ENCODE measurements around the gene MICA. TPM values are rescaled to one million over a fixed set of nuclear protein-coding genes. Genes with fewer than 3 reads are reported as not detected.
"Not testable (repeated sequence)": the region's sequence is repeated elsewhere in the genome, so short reads cannot be mapped to it uniquely, and the experiment has no call there.

Gene MICA
- total and polyA plus RNA-seq, 9 of the 15 experiments (the other 6 are each of a cell fraction or from before 2014, with no cell fraction given), result 11.8 to 24.6 (median 16.7) TPM

DNA sequence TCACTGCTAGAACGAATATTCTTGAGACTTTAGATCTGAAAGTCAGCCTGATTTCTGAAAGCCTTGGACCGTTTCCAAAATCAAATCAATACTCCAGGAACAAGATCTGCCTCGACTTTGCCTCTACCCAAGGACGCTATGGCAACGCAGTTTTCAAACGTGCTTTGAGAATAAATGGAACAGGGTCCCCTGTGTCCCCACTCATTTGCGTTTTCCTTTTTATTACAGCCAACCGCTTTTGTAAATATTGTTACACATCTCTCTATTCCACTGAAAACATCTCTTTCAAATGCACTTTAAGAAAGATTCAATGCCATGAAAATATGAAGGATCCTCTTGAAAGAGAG is 6.3 kb upstream of the MICA start:
- H3K4me1 ChIP-seq (replicated peaks in 1 of 2; ENCODE audit: control insufficient read depth in 2 of 2, insufficient read depth in 2 of 2, low read length in 2 of 2), result peaks cover 22 to 32% of the 10 kb centered on the region in 2 experiments
- H3K27ac ChIP-seq (ENCODE audit: extremely low read depth, low read depth, low read length); H4K20me1 ChIP-seq (replicated peaks; ENCODE audit: control insufficient read depth, insufficient read depth, low read length); H3K27me3 ChIP-seq (ENCODE audit: control insufficient read depth in 2 of 2, insufficient read depth in 2 of 2, low read length in 2 of 2); DNase-seq (ENCODE audit: extremely low read depth in 1 of 4, low spot score in 3 of 4); H3K36me3 ChIP-seq (ENCODE audit: control insufficient read depth, insufficient read depth, low read length); BruUV-seq (replicated peaks); H3K9ac ChIP-seq (ENCODE audit: insufficient read depth in 1 of 2, low read depth in 2 of 2, low read length in 2 of 2); FAIRE-seq; H3K4me3 ChIP-seq; H3K9me1 ChIP-seq (ENCODE audit: control insufficient read depth, insufficient read depth, low read length); H3K9me3 ChIP-seq (replicated peaks; ENCODE audit: control insufficient read depth, insufficient read depth, low read depth, low read length); ATAC-seq; in situ Hi-C loops (cut with MboI): not testable (repeated sequence)
- POLR2A ChIA-PET, result interaction anchor here (0.6 to 1.4 kb wide), 3 partner anchors 45 to 203 kb away, joined by 3 read pairs; no protein-coding TSS in a partner anchor
- peaks cover 24% of the 10 kb centered on the region for H3K79me2 ChIP-seq (ENCODE audit: control insufficient read depth, insufficient read depth, low read length)
- TF ChIP-seq, protein P1, sequence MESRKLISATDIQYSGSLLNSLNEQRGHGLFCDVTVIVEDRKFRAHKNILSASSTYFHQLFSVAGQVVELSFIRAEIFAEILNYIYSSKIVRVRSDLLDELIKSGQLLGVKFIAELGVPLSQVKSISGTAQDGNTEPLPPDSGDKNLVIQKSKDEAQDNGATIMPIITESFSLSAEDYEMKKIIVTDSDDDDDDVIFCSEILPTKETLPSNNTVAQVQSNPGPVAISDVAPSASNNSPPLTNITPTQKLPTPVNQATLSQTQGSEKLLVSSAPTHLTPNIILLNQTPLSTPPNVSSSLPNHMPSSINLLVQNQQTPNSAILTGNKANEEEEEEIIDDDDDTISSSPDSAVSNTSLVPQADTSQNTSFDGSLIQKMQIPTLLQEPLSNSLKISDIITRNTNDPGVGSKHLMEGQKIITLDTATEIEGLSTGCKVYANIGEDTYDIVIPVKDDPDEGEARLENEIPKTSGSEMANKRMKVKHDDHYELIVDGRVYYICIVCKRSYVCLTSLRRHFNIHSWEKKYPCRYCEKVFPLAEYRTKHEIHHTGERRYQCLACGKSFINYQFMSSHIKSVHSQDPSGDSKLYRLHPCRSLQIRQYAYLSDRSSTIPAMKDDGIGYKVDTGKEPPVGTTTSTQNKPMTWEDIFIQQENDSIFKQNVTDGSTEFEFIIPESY (CRISPR knock-in tag; IDR thresholded peaks at IDR 0.05), result 0 out of 2 replicates have a peak, but pooled peaks have one; percentile 38
- TF ChIP-seq, protein P2, sequence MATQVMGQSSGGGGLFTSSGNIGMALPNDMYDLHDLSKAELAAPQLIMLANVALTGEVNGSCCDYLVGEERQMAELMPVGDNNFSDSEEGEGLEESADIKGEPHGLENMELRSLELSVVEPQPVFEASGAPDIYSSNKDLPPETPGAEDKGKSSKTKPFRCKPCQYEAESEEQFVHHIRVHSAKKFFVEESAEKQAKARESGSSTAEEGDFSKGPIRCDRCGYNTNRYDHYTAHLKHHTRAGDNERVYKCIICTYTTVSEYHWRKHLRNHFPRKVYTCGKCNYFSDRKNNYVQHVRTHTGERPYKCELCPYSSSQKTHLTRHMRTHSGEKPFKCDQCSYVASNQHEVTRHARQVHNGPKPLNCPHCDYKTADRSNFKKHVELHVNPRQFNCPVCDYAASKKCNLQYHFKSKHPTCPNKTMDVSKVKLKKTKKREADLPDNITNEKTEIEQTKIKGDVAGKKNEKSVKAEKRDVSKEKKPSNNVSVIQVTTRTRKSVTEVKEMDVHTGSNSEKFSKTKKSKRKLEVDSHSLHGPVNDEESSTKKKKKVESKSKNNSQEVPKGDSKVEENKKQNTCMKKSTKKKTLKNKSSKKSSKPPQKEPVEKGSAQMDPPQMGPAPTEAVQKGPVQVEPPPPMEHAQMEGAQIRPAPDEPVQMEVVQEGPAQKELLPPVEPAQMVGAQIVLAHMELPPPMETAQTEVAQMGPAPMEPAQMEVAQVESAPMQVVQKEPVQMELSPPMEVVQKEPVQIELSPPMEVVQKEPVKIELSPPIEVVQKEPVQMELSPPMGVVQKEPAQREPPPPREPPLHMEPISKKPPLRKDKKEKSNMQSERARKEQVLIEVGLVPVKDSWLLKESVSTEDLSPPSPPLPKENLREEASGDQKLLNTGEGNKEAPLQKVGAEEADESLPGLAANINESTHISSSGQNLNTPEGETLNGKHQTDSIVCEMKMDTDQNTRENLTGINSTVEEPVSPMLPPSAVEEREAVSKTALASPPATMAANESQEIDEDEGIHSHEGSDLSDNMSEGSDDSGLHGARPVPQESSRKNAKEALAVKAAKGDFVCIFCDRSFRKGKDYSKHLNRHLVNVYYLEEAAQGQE (IDR thresholded peaks at IDR 0.05; ENCODE audit: borderline replicate concordance), result peak; percentile 22; the same call in 1 of the 2 replicates
- TF ChIP-seq, protein P2 (CRISPR knock-in tag; IDR thresholded peaks at IDR 0.05; ENCODE audit: low read depth), result not testable (repeated sequence)
- TF ChIP-seq FOXK1 (CRISPR knock-in tag; IDR thresholded peaks at IDR 0.05; ENCODE audit: borderline replicate concordance) (0 out of 2 replicates have a peak, but pooled peaks have one; percentile 25), ZNF589 (CRISPR knock-in tag; IDR thresholded peaks at IDR 0.05; ENCODE audit: low read depth) (peak; percentile 10; the same call in 1 of the 2 replicates), DEAF1 (CRISPR knock-in tag; IDR thresholded peaks at IDR 0.05) (peak; percentile 4; the same call in 1 of the 2 replicates), NFIC (IDR thresholded peaks at IDR 0.05) (peak; percentile 70)
- peak overlapping the region; percentile 48; the same call in 1 of the 2 replicates for H3K4me2 ChIP-seq (ENCODE audit: insufficient read depth, low read length)
- CTCF ChIA-PET (ENCODE audit: low intra/inter-chr PET ratio), result interaction anchor here (5.5 kb wide), 1 partner anchor 45 kb away, joined by 68 read pairs; no protein-coding TSS in a partner anchor
- WGBS (ENCODE audit: insufficient coverage, low coverage, missing lambda C conversion rate), result 31% methylated on average over 8 of the region's 8 CpGs
- intact Hi-C loops (cut with micrococcal nuclease), result loop anchor here (5.0 kb wide), 2 partner anchors 145 to 200 kb away; partner anchors contain the start of gene DDX39B
- H2AFZ ChIP-seq (ENCODE audit: low read depth, low read length), result 0 out of 2 replicates have a peak overlapping the region, but pooled peaks have one; percentile 62
